Stimulated activated CD4-positive, alpha-beta T cell treated with anti-CD3 and anti-CD28 coated beads, Interleukin-4, amount 100 ng/mL, for 4 hours (primary cell): Measurements from ENCODE around the gene KCTD8.
A peak's percentile ranks its signal among the peaks of the same experiment; 100 is the strongest.

ENCODE experiments used
- DNase-seq, 2 experiments: peaks; one replicate each; pipeline ENCODE4 v3.0.0-alpha.2; 2020

Gene KCTD8

GRCh38 chr4:44448521-44449461, at the start of gene KCTD8:
TSS of gene KCTD8 (minus strand) at chr4:44448809.
- DNase-seq, result peak; percentile 29 to 60

DNA sequence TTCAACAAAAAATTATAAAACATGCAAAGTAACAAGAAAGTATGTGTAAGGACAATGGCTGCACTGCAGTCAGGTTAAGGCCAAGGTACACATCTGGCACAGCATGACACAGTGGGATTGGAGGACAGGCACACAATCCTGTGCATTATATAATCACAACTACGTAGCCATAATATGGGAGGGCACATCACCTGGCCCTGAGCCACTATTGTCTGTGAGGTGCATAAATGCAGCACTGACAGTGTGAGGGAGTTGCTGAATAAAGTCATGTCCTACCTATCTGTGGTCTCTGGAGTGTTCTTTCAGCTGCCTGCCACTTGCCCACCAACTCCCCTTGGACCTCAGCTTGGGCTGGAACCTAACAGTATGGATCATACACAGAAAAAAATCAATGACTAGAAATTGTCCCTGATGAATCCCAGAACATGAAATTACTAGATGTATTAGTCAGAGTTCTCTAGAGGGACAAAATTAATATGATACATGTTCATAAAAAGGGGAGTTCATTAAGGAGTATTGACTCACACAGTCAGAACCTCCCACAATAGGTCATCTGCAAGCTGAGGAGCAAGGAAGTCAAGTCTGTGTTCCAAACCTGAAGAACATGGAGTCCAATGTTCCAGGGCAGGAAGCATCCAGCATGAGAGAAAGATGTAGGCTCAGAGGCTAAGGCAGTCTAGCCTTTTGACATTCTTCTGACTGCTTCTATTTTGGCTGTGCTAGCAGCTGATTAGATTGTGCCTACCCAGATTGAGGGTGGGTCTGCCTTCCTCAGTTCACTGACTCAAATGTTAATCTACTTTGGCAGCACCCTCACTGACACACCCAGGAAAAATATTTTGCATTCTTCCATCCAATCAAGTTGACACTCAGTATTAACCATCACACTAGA, 46.4 kb upstream of the KCTD8 start:
- no peak for DNase-seq

GRCh38 chr4:44493924-44494323, 45.3 kb upstream of the KCTD8 start:
- no peak for DNase-seq

DNA sequence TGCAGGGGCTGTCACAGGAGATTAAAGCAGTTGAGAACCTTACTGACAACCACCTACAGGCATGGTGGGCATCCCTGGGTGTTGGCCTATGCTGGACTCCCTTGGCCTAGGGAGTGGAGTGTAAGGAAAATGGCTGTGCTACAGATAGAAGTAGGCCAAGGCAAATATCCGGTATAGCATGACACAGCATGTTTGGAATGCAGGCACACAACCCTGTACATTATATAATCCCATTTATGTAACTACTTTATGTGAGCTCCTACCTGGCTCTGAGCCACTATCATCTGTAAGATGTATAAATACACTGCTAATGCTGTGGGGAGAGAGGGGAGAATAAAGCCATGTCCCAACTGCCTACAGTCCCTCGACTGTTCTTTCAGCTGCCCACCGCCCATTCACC, 38.7 kb upstream of the KCTD8 start:
- DNase-seq, result no peak

DNA sequence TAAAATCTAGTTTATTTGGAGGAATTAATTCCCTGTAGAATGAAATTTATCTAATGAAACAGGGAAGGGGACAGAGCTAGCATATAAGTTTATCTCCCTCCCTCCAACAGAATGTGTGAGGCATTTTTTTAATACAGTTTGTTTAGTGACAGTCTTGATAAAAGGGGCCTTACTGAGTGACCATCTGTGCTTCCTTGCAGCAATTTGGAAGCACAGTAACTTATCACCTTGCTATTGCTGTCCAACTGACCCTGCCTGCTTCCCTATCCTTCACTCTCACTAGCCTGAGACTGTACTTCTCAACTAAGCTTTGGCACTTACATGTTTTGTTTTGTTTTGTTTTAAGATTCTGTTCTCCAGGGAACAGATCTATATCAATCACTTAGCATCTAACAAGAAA, 31.1 kb upstream of the KCTD8 start:
- DNase-seq, result no peak

DNA sequence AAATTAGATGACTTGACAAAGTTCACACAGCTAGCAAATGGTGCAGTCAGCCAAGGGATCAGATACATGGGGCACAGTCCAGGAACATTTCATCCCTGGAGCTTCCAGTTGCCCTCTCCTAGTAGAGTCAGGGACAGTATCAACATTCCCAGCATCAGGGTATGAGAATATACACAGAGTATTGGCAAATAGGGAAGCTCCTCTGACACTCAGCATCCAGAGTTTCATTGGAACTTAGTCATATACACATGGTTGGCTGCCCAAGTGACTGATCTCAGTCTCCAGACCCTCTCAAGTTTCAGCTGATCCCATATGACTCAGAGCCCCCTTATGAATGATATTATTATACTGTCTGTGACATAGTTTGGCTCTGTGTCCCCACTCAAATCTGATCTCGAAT, 13.7 kb upstream of the KCTD8 start:
- DNase-seq, result no peak

DNA sequence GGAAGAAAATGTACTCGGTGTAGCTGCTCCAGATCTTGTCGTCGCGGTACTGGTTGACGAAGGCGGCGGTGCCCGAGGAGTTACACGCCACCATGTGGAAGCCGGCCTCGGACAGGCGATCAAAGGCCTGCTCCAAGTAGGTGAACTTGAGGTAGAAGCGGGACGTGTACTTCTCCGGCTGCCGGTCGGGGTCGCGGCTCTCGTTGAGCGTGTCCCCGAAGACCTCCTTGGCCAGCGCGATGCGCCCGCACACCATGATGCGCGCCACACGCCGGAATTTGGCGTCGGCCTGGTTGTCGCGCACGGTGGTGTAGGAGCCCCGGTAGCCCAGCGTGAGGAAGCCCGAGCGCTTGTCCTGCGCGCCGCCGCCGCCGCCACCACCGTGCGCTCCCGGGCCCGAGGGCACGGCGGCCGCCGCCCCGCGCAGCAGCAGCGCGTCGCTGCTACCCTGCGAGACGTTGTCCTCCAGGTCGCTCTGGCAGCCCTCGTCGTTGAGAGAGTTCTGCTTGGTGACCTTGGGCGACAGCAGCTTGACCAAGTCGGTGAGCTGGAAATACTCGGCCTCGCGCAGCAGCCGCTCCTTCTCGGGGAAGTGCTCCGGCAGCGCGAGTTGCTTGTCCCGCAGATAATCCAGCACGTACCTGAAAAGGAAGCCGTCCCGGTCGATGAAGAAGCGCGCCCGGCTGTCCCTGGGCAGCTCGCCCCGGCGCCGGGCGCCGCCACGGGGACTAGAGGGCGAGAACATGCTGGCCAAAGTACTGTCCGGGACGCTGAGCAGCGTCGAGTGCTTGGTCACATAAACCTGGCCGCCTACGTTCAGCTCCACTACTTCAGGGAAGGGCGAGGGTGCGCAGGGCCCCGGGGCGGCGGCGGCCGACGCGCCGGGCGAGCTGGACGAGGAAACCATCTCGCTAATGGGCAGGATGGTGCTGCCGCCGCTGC, 775 bp downstream of the KCTD8 start:
- DNase-seq, result peak in 1 of 2 experiments; percentile 0

DNA sequence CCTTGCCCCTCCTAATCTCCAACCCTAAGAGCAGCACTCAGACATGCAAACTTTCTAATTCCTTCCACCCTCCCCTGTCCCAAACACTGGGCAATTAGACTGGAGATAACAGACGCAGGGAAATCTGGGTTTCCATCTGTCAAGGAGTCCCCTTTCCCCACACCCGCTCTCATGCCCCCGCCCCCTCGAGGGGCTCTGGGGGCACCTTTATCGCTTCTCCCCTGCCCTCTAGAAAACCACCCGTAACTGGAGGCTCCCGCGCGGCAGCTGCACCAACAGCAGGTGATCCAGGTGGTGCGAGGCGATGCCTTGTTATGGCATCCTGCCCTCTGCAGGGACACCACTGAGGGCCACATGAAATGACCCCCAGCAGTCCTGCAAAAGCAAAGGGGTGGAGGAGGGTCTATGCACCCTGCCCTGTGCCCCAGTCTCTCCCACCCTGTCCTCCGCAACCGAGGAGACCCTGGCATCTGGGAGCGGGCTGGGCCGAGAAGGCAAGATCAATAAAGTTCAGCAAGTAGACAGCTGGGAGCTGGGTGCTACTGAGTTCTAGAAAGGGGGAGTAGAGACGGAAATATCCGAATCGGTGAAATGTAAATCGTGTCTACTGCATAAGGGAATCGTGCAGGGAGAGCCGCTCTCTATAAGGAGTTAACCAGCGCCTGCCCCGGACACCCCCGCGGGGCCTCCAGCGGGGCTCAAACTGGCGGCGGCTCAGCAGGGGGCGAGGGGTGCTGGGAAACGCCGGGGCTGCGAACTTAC, 1.6 kb downstream of the KCTD8 start:
- peak in 1 of 2 experiments; percentile 0 for DNase-seq

- DNase-seq, result no peak
These were observed 2.4 kb downstream of the KCTD8 start for GRCh38 chr4:44446191-44446590.

- no peak for DNase-seq
These were observed 9.9 kb downstream of the KCTD8 start for GRCh38 chr4:44438687-44439086.

DNA sequence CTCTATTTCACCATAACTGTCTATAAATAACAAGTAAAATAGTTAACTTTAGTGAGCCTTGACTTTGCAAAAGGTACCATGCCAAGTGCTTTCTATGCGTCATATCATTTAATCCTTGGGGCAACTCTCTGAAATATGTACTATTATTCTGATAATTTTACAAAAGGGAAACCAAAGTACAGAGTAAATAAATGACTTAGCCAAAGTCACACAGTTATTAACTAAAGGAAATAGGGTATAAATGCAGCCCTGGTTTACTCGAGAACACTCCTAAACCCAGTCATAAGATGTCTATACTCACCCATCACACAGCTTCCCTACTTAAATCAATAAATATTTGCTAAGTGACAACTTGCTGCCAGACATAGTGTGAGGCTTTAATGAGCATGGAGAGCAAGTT, 14.4 kb downstream of the KCTD8 start:
- DNase-seq, result no peak

- DNase-seq, result no peak
These were observed 22.9 kb downstream of the KCTD8 start for GRCh38 chr4:44425614-44426208.

DNA sequence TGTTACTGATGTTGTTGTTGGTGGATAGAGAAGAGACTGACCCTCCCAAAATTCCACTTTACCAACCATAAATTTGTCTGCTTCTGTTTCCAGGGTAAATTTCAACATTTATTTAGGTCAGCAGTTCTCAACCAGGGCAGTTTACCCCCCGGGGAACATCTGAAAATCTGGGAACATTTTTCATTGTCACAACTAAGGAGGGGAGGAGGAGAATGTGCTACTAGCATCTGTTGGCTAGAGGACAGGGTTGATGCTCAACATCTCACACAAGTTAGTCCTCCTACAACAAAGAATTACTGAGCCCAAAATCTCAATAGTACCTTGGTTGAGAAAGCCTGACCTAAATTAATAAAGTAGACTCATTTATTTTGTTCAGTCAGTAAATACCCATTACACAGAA, 25.7 kb downstream of the KCTD8 start:
- no peak for DNase-seq

DNA sequence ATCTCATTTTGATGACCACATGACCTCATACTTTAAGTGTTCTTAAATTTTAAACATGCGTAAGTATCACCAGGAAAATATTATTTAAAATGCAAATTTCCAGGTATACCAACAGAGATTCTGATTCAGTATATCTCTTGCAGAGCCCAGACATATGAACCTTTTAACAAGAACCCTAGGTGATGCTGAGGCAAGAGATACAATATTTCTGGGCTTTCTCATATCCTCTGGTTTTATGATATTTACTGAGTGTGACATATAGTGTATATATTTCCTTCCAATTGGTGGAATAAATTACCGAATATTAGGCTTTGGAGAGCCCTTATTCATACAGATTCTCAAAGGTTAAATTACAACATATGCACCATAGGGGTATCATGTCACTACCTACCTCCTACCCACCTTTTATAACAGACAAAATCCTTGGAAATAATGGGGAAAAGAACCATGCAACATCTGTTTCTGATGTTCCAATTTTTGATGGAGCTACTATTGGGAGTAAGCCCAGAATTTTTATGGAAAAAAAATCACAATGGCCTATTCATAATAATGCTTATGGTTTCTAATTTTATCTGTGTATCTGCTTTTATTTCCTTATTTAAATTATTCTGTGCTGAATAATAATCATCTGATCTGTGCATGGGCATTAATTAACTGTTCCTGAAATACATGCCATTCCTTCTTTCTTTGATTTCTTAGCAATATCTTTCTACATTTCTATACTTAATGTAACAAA, 27.1 kb downstream of the KCTD8 start:
- DNase-seq, result no peak

DNA sequence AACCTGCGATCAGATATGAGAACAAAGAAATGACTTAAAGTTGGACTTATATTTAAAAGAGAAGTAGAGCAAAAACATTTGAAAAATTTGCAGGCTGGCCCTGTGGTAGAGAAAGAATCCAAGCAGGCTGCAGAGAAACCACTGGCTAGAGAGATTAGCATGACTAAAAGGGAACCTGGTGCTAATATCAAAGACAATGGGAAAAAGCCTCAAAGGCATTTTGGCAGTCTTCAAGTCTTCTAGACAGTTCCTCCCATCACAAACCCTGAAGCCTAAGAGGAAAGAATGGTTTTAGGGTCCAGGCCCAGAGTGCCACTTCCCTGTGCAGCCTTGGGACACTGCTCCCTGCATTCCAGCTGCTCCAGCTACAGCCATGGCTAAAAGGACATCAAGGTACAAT, 33.4 kb downstream of the KCTD8 start:
- DNase-seq, result no peak

GRCh38 chr4:44368413-44369167, 80.0 kb downstream of the KCTD8 start:
- DNase-seq, result no peak

DNA sequence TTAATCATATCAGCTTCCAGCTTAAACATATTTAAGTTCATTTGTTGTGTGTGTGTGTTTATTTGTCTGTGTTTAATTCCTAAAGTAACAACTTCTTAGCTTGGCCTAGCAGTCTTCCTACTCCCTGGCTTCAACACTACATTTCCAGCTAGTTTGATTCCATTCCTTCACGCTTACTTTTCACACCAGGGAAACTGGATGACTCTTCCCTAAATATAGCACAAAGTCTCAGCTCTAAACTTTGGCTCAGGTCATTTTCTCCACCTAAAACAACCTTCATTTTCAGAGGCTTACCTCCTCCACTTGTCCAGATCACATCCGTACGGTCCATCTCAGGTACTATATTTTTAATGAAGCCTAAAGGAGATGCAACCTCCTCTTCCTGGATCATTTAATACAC, 94.4 kb downstream of the KCTD8 start:
- DNase-seq, result no peak

DNA sequence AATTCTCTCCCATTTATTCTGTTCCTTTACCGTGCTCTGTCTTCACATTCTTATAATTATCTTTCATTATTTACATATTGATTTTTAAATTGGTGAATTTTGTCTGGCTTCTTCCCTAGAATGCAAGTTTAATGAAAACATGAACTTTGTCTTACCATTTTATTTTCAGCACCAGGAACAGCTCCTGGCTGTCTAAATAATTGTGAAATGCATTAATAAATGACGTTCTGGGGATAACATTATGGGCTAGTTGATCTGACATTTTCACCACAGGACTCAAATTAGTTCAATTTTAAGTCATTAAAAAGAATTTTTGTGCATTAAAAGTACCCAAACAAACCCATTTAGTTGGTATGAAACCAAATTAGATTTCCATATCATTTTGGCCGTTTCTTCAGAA, 97.5 kb downstream of the KCTD8 start:
- DNase-seq, result no peak

DNA sequence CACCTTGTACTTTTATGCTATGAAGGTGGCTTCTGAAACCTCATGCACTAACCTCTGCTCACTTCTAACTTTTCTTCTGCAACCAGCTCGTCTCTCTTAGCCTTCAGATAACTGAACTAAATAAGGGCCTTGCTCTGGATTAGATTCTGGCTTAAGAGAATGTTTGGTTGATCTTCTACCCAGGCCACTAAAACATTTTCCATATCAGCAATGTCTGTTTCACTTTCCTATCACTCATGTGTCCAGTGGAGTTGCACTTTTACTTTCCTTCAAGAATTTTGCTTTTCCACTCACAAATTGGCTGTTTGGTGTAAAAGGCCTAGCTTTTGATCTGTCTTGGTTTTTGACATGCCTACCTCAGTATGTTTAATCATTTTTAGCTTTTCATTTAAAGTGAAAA, 105.8 kb downstream of the KCTD8 start:
- DNase-seq, result no peak

GRCh38 chr4:44326741-44327140, 121.9 kb downstream of the KCTD8 start:
- no peak for DNase-seq
